ENCODE data around the gene CLEC4D.

CLEC4D gene

DNA sequence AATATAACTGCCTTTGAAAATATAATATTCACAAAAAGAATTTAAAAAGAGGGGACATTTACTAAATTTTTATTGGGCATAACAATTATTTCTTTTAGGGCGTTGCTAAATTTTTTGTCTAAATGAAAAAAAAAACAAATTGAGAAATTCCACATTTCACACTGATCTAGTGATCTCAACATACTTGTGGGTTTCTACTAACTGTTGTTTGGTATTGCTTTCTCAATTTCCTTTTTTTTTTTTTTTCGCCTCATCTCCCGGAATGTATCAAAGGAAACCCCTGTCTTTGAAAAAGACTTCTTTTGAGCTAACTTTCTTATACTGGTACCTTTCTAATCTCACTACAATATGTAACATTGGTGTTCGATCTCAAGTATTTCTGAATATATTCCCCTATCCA lies at the start of gene CLEC4D:
CLEC4D (plus strand) TSS at position 248 of the 400 bp plus-strand sequence. CDS start 230 bp downstream, outside the sequence.
- ChIA-PET CTCF (no interaction called here), POLR2A (no interaction called here)
- DNase-seq (ENCODE audit: low read depth, low spot score): no peak
- no peak within 1 kb of the TSS for H3K4me3 ChIP-seq (ENCODE audit: low read depth, low read length)
- TF ChIP-seq, protein P1, sequence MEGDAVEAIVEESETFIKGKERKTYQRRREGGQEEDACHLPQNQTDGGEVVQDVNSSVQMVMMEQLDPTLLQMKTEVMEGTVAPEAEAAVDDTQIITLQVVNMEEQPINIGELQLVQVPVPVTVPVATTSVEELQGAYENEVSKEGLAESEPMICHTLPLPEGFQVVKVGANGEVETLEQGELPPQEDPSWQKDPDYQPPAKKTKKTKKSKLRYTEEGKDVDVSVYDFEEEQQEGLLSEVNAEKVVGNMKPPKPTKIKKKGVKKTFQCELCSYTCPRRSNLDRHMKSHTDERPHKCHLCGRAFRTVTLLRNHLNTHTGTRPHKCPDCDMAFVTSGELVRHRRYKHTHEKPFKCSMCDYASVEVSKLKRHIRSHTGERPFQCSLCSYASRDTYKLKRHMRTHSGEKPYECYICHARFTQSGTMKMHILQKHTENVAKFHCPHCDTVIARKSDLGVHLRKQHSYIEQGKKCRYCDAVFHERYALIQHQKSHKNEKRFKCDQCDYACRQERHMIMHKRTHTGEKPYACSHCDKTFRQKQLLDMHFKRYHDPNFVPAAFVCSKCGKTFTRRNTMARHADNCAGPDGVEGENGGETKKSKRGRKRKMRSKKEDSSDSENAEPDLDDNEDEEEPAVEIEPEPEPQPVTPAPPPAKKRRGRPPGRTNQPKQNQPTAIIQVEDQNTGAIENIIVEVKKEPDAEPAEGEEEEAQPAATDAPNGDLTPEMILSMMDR (IDR thresholded peaks at IDR 0.05; ENCODE audit: insufficient read depth, low read length, missing control alignments): no peak

DNA sequence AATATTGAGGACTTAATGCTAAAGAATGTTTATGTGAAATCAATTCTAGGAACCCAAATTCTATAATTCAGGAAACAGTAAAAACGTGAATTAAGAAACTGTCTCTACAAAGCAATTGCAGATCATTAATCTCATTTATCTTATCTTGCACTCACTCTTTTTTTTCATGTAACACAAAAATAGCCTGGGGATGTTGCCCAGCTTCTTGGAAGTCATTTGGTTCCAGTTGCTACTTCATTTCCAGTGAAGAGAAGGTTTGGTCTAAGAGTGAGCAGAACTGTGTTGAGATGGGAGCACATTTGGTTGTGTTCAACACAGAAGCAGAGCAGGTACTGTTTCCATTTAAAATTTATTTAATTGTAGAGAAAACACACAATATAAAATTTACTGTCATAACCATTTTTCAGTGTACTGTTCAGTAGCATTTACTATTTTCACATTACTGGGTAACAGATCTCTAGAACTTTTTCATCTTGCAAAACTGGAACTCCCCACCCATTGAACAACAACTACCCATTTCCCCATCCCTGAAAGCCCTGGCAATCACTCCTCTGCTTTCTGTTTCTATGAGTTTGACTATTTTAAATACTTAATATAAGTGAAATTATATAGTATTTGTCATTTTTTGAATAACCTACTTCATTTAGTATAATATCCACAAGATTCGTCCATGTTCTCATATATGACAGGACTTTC lies 47.9 kb upstream of the CLEC4D start:
- TF ChIP-seq, protein P1 (IDR thresholded peaks at IDR 0.05; ENCODE audit: insufficient read depth, low read length, missing control alignments): no peak
- no peak for DNase-seq (ENCODE audit: low read depth, low spot score)
- POLR2A ChIA-PET: no interaction called here

DNA sequence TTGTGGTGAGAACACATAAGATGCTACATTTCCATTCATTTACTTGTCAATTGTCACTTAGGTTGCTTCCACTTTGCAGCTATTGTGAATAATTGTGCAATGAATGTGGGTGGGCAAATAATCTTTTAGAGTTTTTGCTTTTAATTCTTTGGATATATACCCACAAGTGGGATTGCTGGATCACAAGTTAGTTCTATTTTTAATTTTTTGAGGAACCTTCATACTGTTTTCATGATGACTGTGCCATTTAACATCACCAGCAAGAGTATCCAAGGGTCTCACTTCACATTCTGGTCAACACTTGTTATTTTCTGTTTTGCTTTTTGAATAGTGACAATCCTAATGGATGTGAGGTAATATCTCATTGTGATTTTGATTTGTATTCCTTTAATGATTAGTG lies 47.1 kb upstream of the CLEC4D start:
- CTCF ChIA-PET: no interaction called here
- no peak overlapping the region for H3K4me3 ChIP-seq (ENCODE audit: low read depth, low read length)
- POLR2A ChIA-PET: no interaction called here
- TF ChIP-seq, protein P1 (IDR thresholded peaks at IDR 0.05; ENCODE audit: insufficient read depth, low read length, missing control alignments): no peak
- no peak for DNase-seq (ENCODE audit: low read depth, low spot score)

More for the DNA sequence above, 47.9 kb upstream of the CLEC4D start:
- CTCF ChIA-PET: no interaction called here
- H3K4me3 ChIP-seq (ENCODE audit: low read depth, low read length): no peak overlapping the region

DNA sequence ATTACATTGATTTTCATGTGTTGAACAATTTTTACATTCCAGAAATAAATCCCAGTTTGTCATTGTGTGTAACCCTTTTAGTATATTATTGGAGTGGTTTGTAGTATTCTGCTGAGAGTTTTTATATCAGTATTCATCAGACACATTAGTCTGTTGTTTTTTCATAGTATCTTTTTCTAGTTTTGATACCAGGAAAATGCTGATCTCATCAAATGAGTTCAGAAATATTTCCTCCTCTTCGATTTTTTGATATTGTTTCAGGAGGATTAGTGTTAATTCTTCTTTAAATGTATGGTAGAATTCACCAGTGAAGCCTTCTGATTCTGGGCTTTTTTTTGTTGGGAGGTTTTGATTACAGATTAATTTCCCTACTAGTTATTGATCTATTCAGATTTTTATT lies 42.2 kb upstream of the CLEC4D start:
- ChIA-PET POLR2A (no interaction called here), CTCF (no interaction called here)
- TF ChIP-seq, protein P1 (IDR thresholded peaks at IDR 0.05; ENCODE audit: insufficient read depth, low read length, missing control alignments): no peak
- H3K4me3 ChIP-seq (ENCODE audit: low read depth, low read length): no peak overlapping the region
- no peak for DNase-seq (ENCODE audit: low read depth, low spot score)

DNA sequence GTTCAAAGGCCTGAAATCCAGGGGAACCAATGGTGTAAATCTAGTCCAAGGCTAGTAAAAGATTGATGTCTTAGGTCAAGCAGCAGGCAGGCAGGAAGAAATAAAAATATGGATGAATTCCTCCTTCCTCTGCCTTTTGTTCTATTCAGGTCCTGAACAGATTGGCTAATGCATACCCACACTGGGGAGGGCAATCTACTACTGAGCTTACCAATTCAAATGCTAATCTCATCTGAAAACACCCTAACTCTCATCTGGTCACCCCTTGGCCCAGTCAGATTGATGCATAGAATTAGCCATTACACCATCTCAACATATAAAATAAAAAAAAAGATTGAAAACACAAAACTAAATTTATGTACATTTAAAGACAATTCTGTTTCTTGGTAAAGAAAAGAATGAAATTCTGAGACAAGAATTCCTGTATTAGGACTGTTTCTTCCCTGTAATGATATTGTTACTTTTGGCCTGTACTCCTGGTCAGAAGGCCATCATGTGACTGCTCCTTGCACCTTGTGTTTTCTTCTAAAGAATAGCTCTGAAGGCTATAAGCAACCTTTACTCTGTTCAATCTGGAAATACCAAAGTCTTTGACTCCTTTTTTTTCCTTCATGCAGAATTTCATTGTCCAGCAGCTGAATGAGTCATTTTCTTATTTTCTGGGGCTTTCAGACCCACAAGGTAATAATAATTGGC lies 37.6 kb upstream of the CLEC4D start:
- CTCF ChIA-PET: no interaction called here
- DNase-seq (ENCODE audit: low read depth, low spot score): no peak
- POLR2A ChIA-PET: no interaction called here
- H3K4me3 ChIP-seq (ENCODE audit: low read depth, low read length): no peak overlapping the region
- TF ChIP-seq, protein P1 (IDR thresholded peaks at IDR 0.05; ENCODE audit: insufficient read depth, low read length, missing control alignments): no peak

DNA sequence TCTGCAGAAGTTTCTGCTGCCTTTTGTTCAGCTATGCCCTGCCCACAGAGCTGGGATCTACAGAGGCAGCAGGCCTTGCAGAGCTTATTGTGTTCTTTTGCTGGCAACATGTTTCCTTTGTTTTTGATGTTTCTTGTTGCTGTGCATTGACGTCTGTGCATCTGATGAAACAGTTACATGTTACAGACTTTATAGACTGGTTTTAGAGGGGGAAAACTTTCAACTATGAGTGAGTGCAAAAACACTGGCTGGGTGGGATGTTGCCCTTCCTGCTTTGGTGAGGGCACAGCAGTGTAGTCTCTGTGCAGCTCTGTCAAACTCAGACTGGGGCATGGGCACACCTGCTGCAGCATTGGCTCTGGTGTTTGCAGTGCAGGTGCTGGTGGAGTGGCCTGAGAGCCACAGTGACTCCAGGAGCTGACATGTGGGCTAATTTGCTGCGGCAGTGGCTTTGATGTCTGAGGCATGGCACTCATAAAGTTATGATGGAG lies 30.7 kb upstream of the CLEC4D start:
- TF ChIP-seq, protein P1 (IDR thresholded peaks at IDR 0.05; ENCODE audit: insufficient read depth, low read length, missing control alignments): no peak

More for the DNA sequence above, 30.7 kb upstream of the CLEC4D start:
- no peak overlapping the region for H3K4me3 ChIP-seq (ENCODE audit: low read depth, low read length)
- DNase-seq (ENCODE audit: low read depth, low spot score): no peak
- CTCF ChIA-PET: no interaction called here
- POLR2A ChIA-PET: no interaction called here
